WTC11 (cell line): ENCODE data around the gene LPCAT1.

Experiments used
- CTCF ChIP-seq: fragments of 200-600 bp; IDR thresholded peaks from 2 replicates; pipeline ENCODE4 v1.8.0; 2022; ENCODE audit warnings: antibody characterized with exemption
- GTF2I ChIP-seq: fragments of 250-450 bp; sonication (Bioruptor Pico); conservative IDR thresholded peaks from 2 replicates; pipeline ENCODE4 v1.4.0; 2021; ENCODE audit warnings: mild to moderate bottlenecking
- STAT6 ChIP-seq: sonication (generic); formaldehyde crosslinking; conservative IDR thresholded peaks from 2 replicates; pipeline ENCODE4 v1.8.1; 2023; ENCODE audit warnings: mild to moderate bottlenecking, low read depth, missing genetic modification reagents, moderate library complexity
- TP53 ChIP-seq: sonication (generic); formaldehyde crosslinking; IDR thresholded peaks from 2 replicates; pipeline ENCODE4 v1.8.1; 2023; ENCODE audit warnings: mild to moderate bottlenecking, missing genetic modification reagents

GRCh38 chr5:1477341-1477740, 46.4 kb downstream of the LPCAT1 start:
- no peak for TF ChIP-seq CTCF
- no peak for TF ChIP-seq STAT6 (CRISPR knock-in tag)
- no peak for TF ChIP-seq GTF2I (CRISPR knock-in tag)
- no peak for TF ChIP-seq TP53
